Heart left ventricle (tissue), 16 donors: ENCODE data around the gene HPGD. TPM values are rescaled to one million over a fixed set of nuclear protein-coding genes. Genes with fewer than 3 reads are reported as not detected.

ENCODE experiments used
- ATAC-seq, 4 donors: fragments of 200-7000 bp; cut with Tn5 transposase; one replicate each; pipeline ENCODE4 v1.9.1; 2020 to 2022; ENCODE audit warnings: moderate library complexity in 4 of 4, mild to moderate bottlenecking in 3 of 4, moderate number of reproducible peaks in 1 of 4
- DNase-seq, 5 donors: peaks; one replicate each; pipeline ENCODE4 v3.0.0-alpha.2; 2020
- H3K27ac ChIP-seq, 12 donors: fragments of 200-600 bp; sonication (generic) in 4 of 12; one replicate each; pipeline versions ENCODE4 v1.5.0 to v1.8.0; 2016 to 2022; ENCODE audit warnings: mild to moderate bottlenecking in 2 of 12
- H3K27me3 ChIP-seq, 9 donors: fragments of 200-600 bp; sonication (generic) in 2 of 9; one replicate each; pipeline versions ENCODE4 v1.5.1 to v1.8.0; 2016 to 2022; ENCODE audit warnings: mild to moderate bottlenecking in 3 of 9
- H3K36me3 ChIP-seq, 9 donors: fragments of 200-600 bp; sonication (generic) in 2 of 9; one replicate each; pipeline versions ENCODE4 v1.5.0 to v1.8.0; 2018 to 2022; ENCODE audit warnings: mild to moderate bottlenecking in 2 of 9
- H3K4me1 ChIP-seq, 12 donors: fragments of 200-600 bp; sonication (generic) in 4 of 12; one replicate each; pipeline versions ENCODE4 v1.5.0 to v1.8.0; 2016 to 2022; ENCODE audit warnings: mild to moderate bottlenecking in 3 of 12
- H3K4me3 ChIP-seq, 12 donors: fragments of 200-600 bp; sonication (generic) in 4 of 12; one replicate each; pipeline versions ENCODE4 v1.5.0 to v1.8.0; 2017 to 2022; ENCODE audit warnings: mild to moderate bottlenecking in 9 of 12, moderate library complexity in 4 of 12
- H3K9me3 ChIP-seq, 12 donors: fragments of 200-600 bp; sonication (generic) in 4 of 12; one replicate each; pipeline versions ENCODE4 v1.5.0 to v1.8.0; 2016 to 2022; ENCODE audit warnings: mild to moderate bottlenecking in 1 of 12
- POLR2A ChIP-seq, 2 donors: fragments of 450-650 bp; IDR thresholded peaks; one replicate each; pipeline ENCODE4 v1.6.1; 2017; ENCODE audit warnings: antibody characterized with exemption in 2 of 2, mild to moderate bottlenecking in 2 of 2, moderate library complexity in 2 of 2
- WGBS, 4 donors: extraction: QIAGEN DNeasy Blood & Tissue Kit in 2 of 4; methylation state at CpG; one replicate each; pipeline versions ENCODE4 v1.1.5 to v1.1.7; 2013 to 2018; 5-methylcytosine and 5-hydroxymethylcytosine counted together
- intact Hi-C, 10 donors: fragments of 100-400 bp; cut with DNase I; formaldehyde crosslinking; loops; one replicate each; pipeline versions ENCODE4 v1.11.1 to v1.14.2; 2022
- polyA plus RNA-seq, 2 donors: library from polyadenylated mRNA; stranded (reverse); fragments of 200-250 nt; gene quantifications; one replicate each; pipeline ENCODE4 v1.2.3, GENCODE V29; 2013
- total RNA-seq, 9 donors: library from RNA; depleted of rRNA in 2 of 9; stranded (reverse); fragments of >200 nt in 2 of 9; fragmentation: NEBNext Ultra II Directional in 3 of 9; extraction: Animal tissue kit (Norgen Biotek cat#: 25700) in 3 of 9; gene quantifications; one replicate each; pipeline versions ENCODE4 v1.1.0 to v1.2.4, GENCODE V29; 2016 to 2023
- TF ChIP-seq, protein P1 (sequence below), 12 donors: fragments of 200-600 bp; sonication (generic) in 4 of 12; IDR thresholded peaks; one replicate each; pipeline versions ENCODE4 v1.5.0 to v1.8.0; 2018 to 2022; ENCODE audit warnings: antibody characterized with exemption in 12 of 12, mild to moderate bottlenecking in 5 of 12
- donor health status: ischemic (EF 13 %, LVEDD 7.1; RV severe dilation, severe dysfunction).
- donor health status: healthy with polysubstance abuse.
- donor health status: DM: no; HTN: yes; CAD: no.
- donor health status: DM: no; HTN: no; CAD: no.
- donor health status: ischemic (EF 25% LVEDD 6.9; RV normal size, moderate dysfunction).
- donor health status: ischemic (EF 25% LVEDD 5.7; RV mildly dilated, moderate dysfunction).
- donor health status: healthy.
- donor health status: DM: yes; HTN: yes; CAD: no.
- donor health status: ischemic (EF 35%, LVEDD 5.7; RV mildly dilated, moderate dysfunction).
- donor health status: nonischemic (EF 11% LVEDD 7.7; RV severe dilation, severe dysfunction).
- donor health status: DM: yes; HTN: yes; CAD: no.
- donor health status: PGD.
- donor health status: ischemic (EF 29% LVEDD 5.4; RV normal size, mild dysfunction).
- donor health status: nonischemic (EF 23%, LVEDD 6.1; RV moderate dilation, normal function).

Gene HPGD
- total and polyA plus RNA-seq, 11 donors = 0.29 to 4.7 (median 0.91) TPM

DNA sequence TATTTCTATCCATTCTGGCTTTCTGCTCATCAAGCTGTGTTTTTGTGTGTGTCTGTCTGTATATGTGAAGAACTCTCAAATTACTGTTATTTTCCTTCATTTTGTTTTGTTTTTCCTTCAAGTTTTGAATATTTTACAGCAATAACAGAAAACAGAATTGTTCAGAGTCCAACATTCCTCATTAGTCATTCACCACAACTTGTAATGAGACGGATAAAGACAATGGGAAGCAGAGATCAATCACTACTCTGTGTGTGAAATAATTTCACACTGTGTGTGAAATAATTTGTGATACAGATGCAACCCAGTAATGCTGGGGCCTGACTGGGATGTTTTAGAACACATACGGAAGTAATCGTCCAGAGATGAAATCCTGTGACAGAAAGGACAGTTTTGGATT lies 55.2 kb downstream of the HPGD start:
- Histone ChIP-seq H3K4me1 (no peaks in the 10 kb centered on the region), H3K36me3 (no peaks in the 10 kb centered on the region), H3K9me3 (peaks cover 0 to 15% (median 0%) of the 10 kb centered on the region in 12 donors), H3K27me3 (no peaks in the 10 kb centered on the region), H3K4me3 (no peak overlapping the region), H3K27ac (no peak overlapping the region)
- TF ChIP-seq, protein P1, sequence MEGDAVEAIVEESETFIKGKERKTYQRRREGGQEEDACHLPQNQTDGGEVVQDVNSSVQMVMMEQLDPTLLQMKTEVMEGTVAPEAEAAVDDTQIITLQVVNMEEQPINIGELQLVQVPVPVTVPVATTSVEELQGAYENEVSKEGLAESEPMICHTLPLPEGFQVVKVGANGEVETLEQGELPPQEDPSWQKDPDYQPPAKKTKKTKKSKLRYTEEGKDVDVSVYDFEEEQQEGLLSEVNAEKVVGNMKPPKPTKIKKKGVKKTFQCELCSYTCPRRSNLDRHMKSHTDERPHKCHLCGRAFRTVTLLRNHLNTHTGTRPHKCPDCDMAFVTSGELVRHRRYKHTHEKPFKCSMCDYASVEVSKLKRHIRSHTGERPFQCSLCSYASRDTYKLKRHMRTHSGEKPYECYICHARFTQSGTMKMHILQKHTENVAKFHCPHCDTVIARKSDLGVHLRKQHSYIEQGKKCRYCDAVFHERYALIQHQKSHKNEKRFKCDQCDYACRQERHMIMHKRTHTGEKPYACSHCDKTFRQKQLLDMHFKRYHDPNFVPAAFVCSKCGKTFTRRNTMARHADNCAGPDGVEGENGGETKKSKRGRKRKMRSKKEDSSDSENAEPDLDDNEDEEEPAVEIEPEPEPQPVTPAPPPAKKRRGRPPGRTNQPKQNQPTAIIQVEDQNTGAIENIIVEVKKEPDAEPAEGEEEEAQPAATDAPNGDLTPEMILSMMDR (IDR thresholded peaks at IDR 0.05) = no peak
- no peak for TF ChIP-seq POLR2A (IDR thresholded peaks at IDR 0.05)
- intact Hi-C loops = no loop called here
- WGBS, 4 donors = 69 to 86% (median 80%) methylated on average over 3 of the region's 3 CpGs
- no peak for ATAC-seq
- DNase-seq = no peak

DNA sequence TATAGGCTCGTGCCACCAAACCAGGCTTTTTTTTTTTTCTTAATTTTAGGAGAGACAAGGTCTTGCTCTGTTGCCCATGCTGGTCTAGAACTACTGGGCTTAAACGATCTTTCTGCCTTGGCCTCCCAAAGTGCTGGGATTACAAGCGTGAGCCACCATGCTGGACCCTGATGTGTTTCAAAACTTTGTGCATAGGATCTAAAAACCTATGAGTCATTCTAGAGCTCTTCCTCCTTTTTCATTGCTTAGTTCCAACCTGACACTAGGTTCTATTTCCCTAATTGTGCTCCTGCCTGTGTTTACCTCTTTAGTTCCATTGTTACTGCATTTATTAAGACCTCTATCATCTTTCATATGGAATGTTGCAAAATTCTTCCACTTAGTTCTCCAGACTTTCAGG lies 57.3 kb downstream of the HPGD start:
- no peak overlapping the region for H3K27ac ChIP-seq
- H3K36me3 ChIP-seq = no peaks in the 10 kb centered on the region
- TF ChIP-seq, protein P1 (IDR thresholded peaks at IDR 0.05) = no peak
- TF ChIP-seq POLR2A (IDR thresholded peaks at IDR 0.05) = no peak
- H3K27me3 ChIP-seq = no peaks in the 10 kb centered on the region
- intact Hi-C loops = no loop called here
- ATAC-seq = no peak
- 70 to 88% (median 81%) methylated on average over 3 of the region's 3 CpGs for WGBS, 4 donors
- no peak for DNase-seq
- no peak overlapping the region for H3K4me3 ChIP-seq
- H3K4me1 ChIP-seq = no peaks in the 10 kb centered on the region
- peaks cover 0 to 15% (median 0%) of the 10 kb centered on the region in 12 donors for H3K9me3 ChIP-seq

- H3K27ac ChIP-seq = no peak overlapping the region
- TF ChIP-seq, protein P1 (IDR thresholded peaks at IDR 0.05) = no peak
- TF ChIP-seq POLR2A (IDR thresholded peaks at IDR 0.05) = no peak
- ATAC-seq = no peak
Observed at GRCh38 chr4:174461466-174462106, 60.7 kb downstream of the HPGD start.

DNA sequence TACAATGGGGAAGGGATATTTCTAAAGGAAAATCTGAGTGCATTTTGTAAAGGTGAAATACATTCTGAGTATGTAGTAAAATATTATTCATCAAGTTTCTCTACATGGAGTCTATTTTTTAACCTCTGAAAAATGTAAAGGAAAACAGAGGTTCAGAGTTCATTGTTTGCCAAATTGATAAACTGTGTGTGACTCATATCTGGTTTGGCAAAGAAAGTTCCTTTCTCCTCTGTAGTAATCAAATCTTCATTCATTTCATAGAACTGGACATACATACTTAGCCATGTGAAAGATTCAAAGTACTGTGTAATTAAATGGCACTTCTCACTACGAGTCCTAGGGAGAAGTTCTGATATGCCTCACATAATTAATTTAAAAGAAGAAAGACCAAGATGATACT lies 61.6 kb downstream of the HPGD start:
- 38 to 66% (median 63%) methylated on average over 1 of the region's 1 CpG for WGBS, 4 donors
- peak overlapping the region in 1 of 12 donors; percentile 15 for H3K27ac ChIP-seq
- peaks cover 0 to 15% (median 0%) of the 10 kb centered on the region in 12 donors for H3K9me3 ChIP-seq
- TF ChIP-seq, protein P1 (IDR thresholded peaks at IDR 0.05) = no peak
- TF ChIP-seq POLR2A (IDR thresholded peaks at IDR 0.05) = no peak
- intact Hi-C loops = no loop called here
- no peaks in the 10 kb centered on the region for H3K27me3 ChIP-seq
- ATAC-seq = no peak
- no peak overlapping the region for H3K4me3 ChIP-seq
- no peaks in the 10 kb centered on the region for H3K4me1 ChIP-seq
- H3K36me3 ChIP-seq = no peaks in the 10 kb centered on the region
- no peak for DNase-seq

More at GRCh38 chr4:174461466-174462106, 60.7 kb downstream of the HPGD start:
- no peaks in the 10 kb centered on the region for H3K36me3 ChIP-seq
- H3K9me3 ChIP-seq = peaks cover 0 to 15% (median 0%) of the 10 kb centered on the region in 12 donors
- 45 to 49% (median 48%) methylated on average over 3 of the region's 3 CpGs for WGBS, 4 donors
- intact Hi-C loops = no loop called here
- DNase-seq = no peak
- no peaks in the 10 kb centered on the region for H3K4me1 ChIP-seq
- H3K4me3 ChIP-seq = no peak overlapping the region
- H3K27me3 ChIP-seq = no peaks in the 10 kb centered on the region
